HepG2 (cell line): ENCODE data around the gene IQCN. TPM values are rescaled to one million over a fixed set of nuclear protein-coding genes. Genes with fewer than 3 reads are reported as not detected.

Experiments used
- CENPT ChIP-seq: sonication (generic); formaldehyde crosslinking; IDR thresholded peaks from 2 replicates; pipeline ENCODE4 v1.8.0; 2022; ENCODE audit warnings: low read depth, mild to moderate bottlenecking, moderate library complexity, missing genetic modification reagents
- ELF3 ChIP-seq: IDR thresholded peaks from 2 replicates; pipeline ENCODE4 v1.6.1; 2016; ENCODE audit warnings: missing genetic modification reagents, missing compliant biosample characterization
- GABPB1 ChIP-seq: IDR thresholded peaks from 2 replicates; pipeline ENCODE4 v1.6.1; 2016; ENCODE audit warnings: mild to moderate bottlenecking, missing genetic modification reagents, moderate library complexity, missing compliant biosample characterization
- HIVEP1 ChIP-seq: sonication (generic); formaldehyde crosslinking; IDR thresholded peaks from 2 replicates; pipeline ENCODE4 v1.4.0; 2020; ENCODE audit warnings: mild to moderate bottlenecking, missing genetic modification reagents
- MAFG ChIP-seq: sonication (generic); formaldehyde crosslinking; IDR thresholded peaks from 2 replicates; pipeline ENCODE4 v1.5.1; 2020; ENCODE audit warnings: mild to moderate bottlenecking, missing genetic modification reagents
- SATB2 ChIP-seq: sonication (generic); formaldehyde crosslinking; IDR thresholded peaks from 2 replicates; pipeline ENCODE4 v1.5.0; 2020; ENCODE audit warnings: missing genetic modification reagents
- SP2 ChIP-seq: sonication (generic); formaldehyde crosslinking; IDR thresholded peaks from 2 replicates; pipeline ENCODE4 v1.5.1; 2020; ENCODE audit warnings: mild to moderate bottlenecking, missing genetic modification reagents
- SRSF9 ChIP-seq: fragments of 200-400 bp; formaldehyde crosslinking; IDR thresholded peaks from 2 replicates; pipeline ENCODE4 v1.6.1; 2018; ENCODE audit warnings: borderline replicate concordance, mild to moderate bottlenecking, low read depth, low read length; ENCODE audit not compliant: insufficient read depth, poor library complexity, severe bottlenecking
- TOPORS ChIP-seq: sonication (generic); formaldehyde crosslinking; IDR thresholded peaks from 2 replicates; pipeline ENCODE4 v1.8.0; 2023; ENCODE audit warnings: mild to moderate bottlenecking, missing genetic modification reagents
- ZBTB14 ChIP-seq: sonication (generic); formaldehyde crosslinking; IDR thresholded peaks from 2 replicates; pipeline ENCODE4 v1.4.0; 2020; ENCODE audit warnings: missing genetic modification reagents
- ZNF451 ChIP-seq: sonication (generic); formaldehyde crosslinking; IDR thresholded peaks from 2 replicates; pipeline ENCODE4 v1.5.0; 2020; ENCODE audit warnings: mild to moderate bottlenecking, missing genetic modification reagents
- ZNF609 ChIP-seq: sonication (generic); formaldehyde crosslinking; IDR thresholded peaks from 2 replicates; pipeline ENCODE4 v1.4.0; 2020; ENCODE audit warnings: mild to moderate bottlenecking, missing genetic modification reagents, borderline replicate concordance
- ZNF660 ChIP-seq: sonication (generic); formaldehyde crosslinking; IDR thresholded peaks from 2 replicates; pipeline ENCODE4 v1.5.1; 2020; ENCODE audit warnings: mild to moderate bottlenecking, low read depth, missing genetic modification reagents, borderline replicate concordance
- ZNF703 ChIP-seq: sonication (generic); formaldehyde crosslinking; IDR thresholded peaks from 2 replicates; pipeline ENCODE4 v1.5.1; 2020; ENCODE audit warnings: missing genetic modification reagents, mild to moderate bottlenecking, moderate library complexity, borderline replicate concordance
- ZNF749 ChIP-seq: sonication (generic); formaldehyde crosslinking; IDR thresholded peaks from 2 replicates; pipeline ENCODE4 v1.8.0; 2022; ENCODE audit warnings: mild to moderate bottlenecking, missing genetic modification reagents, moderate library complexity, borderline replicate concordance
- ZNF776 ChIP-seq: sonication (generic); formaldehyde crosslinking; IDR thresholded peaks from 2 replicates; pipeline ENCODE4 v1.4.0; 2020; ENCODE audit warnings: mild to moderate bottlenecking, missing genetic modification reagents
- ZNF784 ChIP-seq: sonication (generic); formaldehyde crosslinking; IDR thresholded peaks from 2 replicates; pipeline ENCODE4 v1.5.1; 2020; ENCODE audit warnings: missing genetic modification reagents, mild to moderate bottlenecking, borderline replicate concordance
- ZNF800 ChIP-seq: sonication (generic); formaldehyde crosslinking; IDR thresholded peaks from 2 replicates; pipeline ENCODE4 v1.4.0; 2020; ENCODE audit warnings: missing genetic modification reagents
- polyA plus RNA-seq, 8 experiments: library from polyadenylated mRNA; depleted of rRNA in 3 of 8; stranded (reverse) in 7 of 8; unstranded in 1 of 8; fragments of >200 nt; fragmentation: Illumina TruSeq in 4 of 8; extraction: Trizol in 4 of 8; gene quantifications; 2 replicates each; pipeline versions ENCODE4 v1.2.1 to v1.2.3, GENCODE V29; 2011 to 2016; ENCODE audit warnings: low read depth in 4 of 8, missing spikeins in 1 of 8, mixed read lengths in 1 of 8; ENCODE audit not compliant: insufficient read depth in 1 of 8
- total RNA-seq, 5 experiments: library from RNA; depleted of rRNA; stranded (reverse); fragments of >200 nt; fragmentation: Illumina TruSeq; extraction: Trizol; gene quantifications; 2 replicates each; pipeline ENCODE4 v1.2.3, GENCODE V29; 2016; ENCODE audit warnings: low read depth in 1 of 5
- TF ChIP-seq, protein P1 (sequence below): sonication (generic); formaldehyde crosslinking; IDR thresholded peaks from 2 replicates; pipeline ENCODE4 v1.8.0; 2023; ENCODE audit warnings: mild to moderate bottlenecking, missing genetic modification reagents

The IQCN gene
- total and polyA plus RNA-seq, 2 of the 13 experiments (the other 11 are each of a cell fraction or from before 2014, with no cell fraction given) = 0.04 to 0.18 TPM

DNA sequence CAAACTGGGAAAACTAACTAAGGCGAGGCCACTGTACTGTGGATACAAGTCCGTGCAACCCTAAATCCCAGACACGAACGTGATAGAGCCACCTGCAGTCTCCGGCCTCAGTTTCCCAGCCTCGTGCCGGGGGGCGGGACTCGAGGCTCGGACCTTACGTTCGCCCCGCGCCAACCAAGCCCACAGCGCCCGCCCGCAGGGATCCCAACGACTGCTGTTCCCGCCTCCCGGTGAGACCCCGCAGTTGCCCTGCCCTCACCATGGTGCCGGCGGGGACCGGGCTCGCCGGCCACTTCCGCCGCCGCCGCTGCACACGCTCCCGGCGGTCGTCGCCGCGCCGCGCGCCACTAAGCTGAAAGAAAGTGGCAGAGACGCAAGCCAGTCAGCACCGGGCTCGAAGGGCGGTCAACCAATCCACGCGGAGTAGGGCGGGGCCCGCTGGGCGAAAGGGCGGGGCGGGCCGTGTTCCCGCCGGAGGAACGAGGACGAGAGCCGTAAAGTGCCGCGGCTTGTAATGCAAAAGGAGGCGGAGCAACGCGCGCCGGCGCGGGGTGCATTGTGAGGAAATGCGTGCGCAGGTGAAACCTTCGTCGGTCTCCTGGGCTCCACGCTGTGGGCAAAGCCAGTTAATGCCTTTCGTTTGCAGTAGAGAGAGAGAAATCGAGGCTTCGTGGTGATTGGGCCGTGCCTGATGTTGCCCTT lies 48.7 kb upstream of the IQCN start, which contains the start of gene LSM4 (continued):
- TF ChIP-seq ZNF609 (CRISPR knock-in tag) (no peak), SATB2 (CRISPR knock-in tag) (no peak), ZNF800 (CRISPR knock-in tag) (peak; percentile 41), GABPB1 (CRISPR knock-in tag) (peak; percentile 90), ZNF749 (no peak; the same call in 1 of the 2 replicates), TOPORS (CRISPR knock-in tag) (no peak), MAFG (CRISPR knock-in tag) (no peak), SP2 (CRISPR knock-in tag) (peak; percentile 97), ZBTB14 (CRISPR knock-in tag) (peak; percentile 73), ELF3 (CRISPR knock-in tag) (0 out of 2 replicates have a peak, but pooled peaks have one; percentile 50), ZNF451 (CRISPR knock-in tag) (no peak; the same call in 1 of the 2 replicates), ZNF784 (no peak), CENPT (CRISPR knock-in tag) (no peak), SRSF9 (no peak), HIVEP1 (CRISPR knock-in tag) (no peak), ZNF776 (CRISPR knock-in tag) (no peak), ZNF660 (CRISPR knock-in tag) (no peak; the same call in 1 of the 2 replicates), ZNF703 (CRISPR knock-in tag) (no peak)
- TF ChIP-seq, protein P1, sequence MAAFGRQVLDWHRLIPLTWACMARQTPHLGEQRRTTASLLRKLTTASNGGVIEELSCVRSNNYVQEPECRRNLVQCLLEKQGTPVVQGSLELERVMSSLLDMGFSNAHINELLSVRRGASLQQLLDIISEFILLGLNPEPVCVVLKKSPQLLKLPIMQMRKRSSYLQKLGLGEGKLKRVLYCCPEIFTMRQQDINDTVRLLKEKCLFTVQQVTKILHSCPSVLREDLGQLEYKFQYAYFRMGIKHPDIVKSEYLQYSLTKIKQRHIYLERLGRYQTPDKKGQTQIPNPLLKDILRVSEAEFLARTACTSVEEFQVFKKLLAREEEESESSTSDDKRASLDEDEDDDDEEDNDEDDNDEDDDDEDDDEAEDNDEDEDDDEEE (CRISPR knock-in tag) = peak; percentile 81; the same call in 1 of the 2 replicates
